Ectodermal cell (in vitro differentiated cells): Measurements from ENCODE around the gene HSPA12A.

ENCODE experiments used
- H3K27ac ChIP-seq: 2 replicates; pipeline ENCODE4 v1.7.0; 2013; ENCODE audit warnings: mild to moderate bottlenecking, low read depth, low read length; ENCODE audit not compliant: insufficient read depth, poor library complexity, severe bottlenecking
- H3K27me3 ChIP-seq: 2 replicates; pipeline ENCODE4 v1.7.0; 2013; ENCODE audit warnings: mild to moderate bottlenecking, low read length; ENCODE audit not compliant: insufficient read depth, control insufficient read depth, poor library complexity, severe bottlenecking
- H3K36me3 ChIP-seq: one replicate; pipeline ENCODE4 v1.7.0; 2013; ENCODE audit warnings: low read length; ENCODE audit not compliant: control insufficient read depth, insufficient read depth
- H3K4me1 ChIP-seq: one replicate; pipeline ENCODE4 v1.7.0; 2013; ENCODE audit warnings: low read length; ENCODE audit not compliant: control insufficient read depth, insufficient read depth
- H3K4me3 ChIP-seq: 2 replicates; pipeline ENCODE4 v1.7.0; 2013; ENCODE audit warnings: low read depth, low read length, control low read depth; ENCODE audit not compliant: insufficient read depth
- H3K9me3 ChIP-seq: 2 replicates; pipeline ENCODE4 v1.7.0; 2013; ENCODE audit warnings: mild to moderate bottlenecking, low read length, moderate library complexity; ENCODE audit not compliant: control insufficient read depth
- WGBS, 2 experiments: methylation state at CpG; one replicate each; pipeline ENCODE4 v1.1.7; 2013; ENCODE audit warnings: missing lambda C conversion rate in 2 of 2; 5-methylcytosine and 5-hydroxymethylcytosine counted together

HSPA12A gene

GRCh38 chr10:116670706-116671105, 71.7 kb downstream of the HSPA12A start:
- WGBS, 2 experiments, result 92 to 93% methylated on average over 6 of the region's 6 CpGs
- no peaks in the 10 kb centered on the region for H3K4me1 ChIP-seq
- no peaks in the 10 kb centered on the region for H3K27me3 ChIP-seq
- no peak overlapping the region for H3K27ac ChIP-seq
- no peak overlapping the region for H3K4me3 ChIP-seq
- H3K36me3 ChIP-seq, result no peaks in the 10 kb centered on the region
- H3K9me3 ChIP-seq, result no peaks in the 10 kb centered on the region

DNA sequence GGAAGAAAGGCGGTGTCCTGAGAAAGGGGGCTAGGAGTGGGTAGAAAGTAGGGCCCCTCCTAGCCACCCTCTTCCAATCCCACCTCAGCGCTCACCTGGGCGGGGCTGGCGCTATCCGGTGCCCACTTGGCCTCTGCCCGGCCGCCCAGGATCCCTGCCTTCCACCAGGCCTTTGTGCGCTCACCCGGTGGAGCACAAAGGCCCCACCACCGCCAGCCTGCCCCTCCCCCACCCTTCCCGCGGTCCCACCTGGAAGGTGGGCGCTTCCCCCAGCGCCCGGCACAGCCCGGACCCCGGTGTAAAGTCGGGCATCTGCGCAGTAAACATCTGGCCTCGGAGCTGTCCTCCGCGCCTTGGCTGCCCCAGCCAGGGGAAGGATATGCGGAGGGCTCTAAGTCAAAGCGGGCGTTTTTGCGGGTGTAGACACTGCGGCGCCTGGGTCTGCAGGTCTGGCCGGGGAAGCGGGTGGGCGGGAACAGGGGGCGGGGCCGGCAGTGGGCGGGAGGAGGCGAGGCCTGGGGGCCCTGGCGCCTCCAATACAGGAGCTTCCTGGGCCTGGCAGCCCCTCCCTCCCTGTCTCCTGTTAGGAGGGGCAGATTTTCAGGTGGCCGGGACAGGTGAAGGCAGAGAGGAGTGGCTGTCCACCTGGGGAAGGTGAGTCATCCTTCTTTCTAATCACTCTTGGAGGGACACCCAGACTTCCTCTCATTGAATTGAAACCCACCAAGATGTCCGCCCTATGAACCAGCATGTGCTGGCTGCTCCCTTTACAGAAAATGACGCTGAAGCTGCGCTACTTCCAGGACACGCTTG, 72.3 kb downstream of the HSPA12A start:
- Histone ChIP-seq H3K9me3 (no peaks in the 10 kb centered on the region), H3K27me3 (no peaks in the 10 kb centered on the region), H3K4me3 (peak overlapping the region; percentile 48), H3K36me3 (no peaks in the 10 kb centered on the region), H3K4me1 (no peaks in the 10 kb centered on the region), H3K27ac (no peak overlapping the region)
- WGBS, 2 experiments, result 13 to 14% methylated on average over 39 to 40 of the region's 41 CpGs

DNA sequence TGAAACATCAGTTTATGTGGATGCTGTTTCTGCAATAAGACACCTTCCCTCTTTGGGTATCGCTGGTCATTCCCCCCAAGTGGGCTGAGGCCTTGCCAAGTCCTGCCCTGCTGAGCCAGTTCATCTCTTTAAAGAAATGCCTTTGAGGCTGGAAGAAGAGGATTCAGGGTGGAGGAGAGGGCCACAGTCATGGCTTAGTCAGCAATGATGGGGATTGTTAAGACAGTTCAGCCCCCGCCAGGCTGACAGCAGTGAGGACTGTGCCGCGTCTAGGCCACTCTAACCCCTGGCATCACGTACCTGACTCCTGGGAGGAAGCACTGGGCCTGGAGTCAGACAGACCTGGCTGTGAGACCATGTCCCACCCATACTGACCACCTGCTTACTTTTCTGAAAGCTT, 73.3 kb downstream of the HSPA12A start:
- H3K4me3 ChIP-seq, result no peak overlapping the region
- no peak overlapping the region for H3K27ac ChIP-seq
- H3K36me3 ChIP-seq, result no peaks in the 10 kb centered on the region
- WGBS, 2 experiments, result 88 to 91% methylated on average over 5 of the region's 5 CpGs
- H3K4me1 ChIP-seq, result no peaks in the 10 kb centered on the region
- H3K27me3 ChIP-seq, result no peaks in the 10 kb centered on the region
- no peaks in the 10 kb centered on the region for H3K9me3 ChIP-seq

DNA sequence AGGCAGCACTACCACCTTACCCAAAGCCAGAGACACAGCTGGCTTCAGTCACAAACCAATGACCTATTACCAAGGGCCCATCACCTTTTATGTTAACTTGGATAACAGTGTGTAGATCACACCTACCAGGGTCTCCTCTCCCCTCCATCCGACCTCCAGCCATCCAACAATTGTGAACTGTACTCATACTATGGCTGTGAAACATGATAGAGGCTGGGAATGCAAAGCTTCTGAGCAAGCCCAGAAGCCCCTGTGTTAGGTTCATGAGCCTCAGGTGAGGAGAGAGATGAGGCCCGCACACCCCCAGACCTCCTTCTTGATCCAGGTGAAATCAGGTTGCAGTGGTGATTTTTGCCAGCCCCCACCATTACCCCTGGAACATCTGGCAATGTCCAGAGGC, 73.9 kb downstream of the HSPA12A start:
- H3K4me1 ChIP-seq, result no peaks in the 10 kb centered on the region
- 93 to 98% methylated on average over 2 of the region's 2 CpGs for WGBS, 2 experiments
- no peak overlapping the region for H3K27ac ChIP-seq
- H3K4me3 ChIP-seq, result no peak overlapping the region
- H3K36me3 ChIP-seq, result no peaks in the 10 kb centered on the region
- H3K9me3 ChIP-seq, result no peaks in the 10 kb centered on the region
- no peaks in the 10 kb centered on the region for H3K27me3 ChIP-seq

DNA sequence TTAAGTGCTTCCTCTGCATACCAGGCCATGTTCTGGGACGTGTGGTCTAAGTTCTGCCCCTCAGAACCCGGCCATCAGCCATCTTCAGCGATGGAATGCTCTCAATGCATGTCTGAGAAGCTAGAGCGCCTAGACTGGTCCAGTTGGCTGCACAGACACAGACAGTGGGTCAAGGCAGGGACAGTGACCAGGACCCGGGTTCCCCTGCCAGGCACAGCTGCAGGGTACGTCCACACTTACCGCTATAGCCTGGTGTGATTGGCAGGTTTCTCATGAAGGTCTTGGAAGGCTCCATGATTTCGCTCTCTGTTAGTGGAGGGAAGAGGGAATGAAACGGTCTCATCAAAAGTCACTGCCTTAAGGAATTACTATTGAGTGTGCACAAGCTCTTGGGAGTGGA, 74.3 kb downstream of the HSPA12A start:
- Histone ChIP-seq H3K4me3 (no peak overlapping the region), H3K27me3 (no peaks in the 10 kb centered on the region), H3K27ac (no peak overlapping the region), H3K9me3 (no peaks in the 10 kb centered on the region), H3K36me3 (no peaks in the 10 kb centered on the region), H3K4me1 (no peaks in the 10 kb centered on the region)
- WGBS, 2 experiments, result 96% methylated on average over 9 of the region's 9 CpGs

DNA sequence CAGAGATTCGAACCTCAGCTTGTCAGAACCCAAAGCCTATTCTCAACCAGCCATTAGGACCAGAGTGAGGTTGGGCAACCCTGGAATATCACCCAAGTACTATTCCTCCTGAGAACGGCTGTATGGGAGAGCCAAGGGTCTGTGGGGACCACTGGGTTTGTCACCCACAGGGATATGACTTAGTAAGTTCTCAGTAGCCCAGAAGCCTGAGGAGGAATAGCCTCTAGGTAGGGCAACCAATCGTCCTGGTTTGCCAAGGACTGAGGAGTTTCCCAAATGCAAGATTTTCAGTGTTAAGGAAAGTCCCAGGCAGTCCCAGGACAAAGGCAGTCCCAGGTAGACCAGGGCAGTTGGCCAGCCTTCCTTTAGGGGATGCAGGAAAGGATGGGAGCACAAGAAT, 74.9 kb downstream of the HSPA12A start:
- WGBS, 2 experiments, result 93 to 97% methylated on average over 3 of the region's 3 CpGs
- Histone ChIP-seq H3K9me3 (no peaks in the 10 kb centered on the region), H3K4me1 (no peaks in the 10 kb centered on the region), H3K27ac (no peak overlapping the region), H3K36me3 (no peaks in the 10 kb centered on the region), H3K27me3 (no peaks in the 10 kb centered on the region), H3K4me3 (no peak overlapping the region)

GRCh38 chr10:116665541-116666125, 76.7 kb downstream of the HSPA12A start:
- H3K9me3 ChIP-seq, result no peaks in the 10 kb centered on the region
- no peaks in the 10 kb centered on the region for H3K36me3 ChIP-seq
- H3K27ac ChIP-seq, result no peak overlapping the region
- no peaks in the 10 kb centered on the region for H3K4me1 ChIP-seq
- WGBS, 2 experiments, result 86 to 87% methylated on average over 13 of the region's 13 CpGs
- H3K27me3 ChIP-seq, result no peaks in the 10 kb centered on the region
- H3K4me3 ChIP-seq, result no peak overlapping the region

GRCh38 chr10:116664631-116665030, 77.7 kb downstream of the HSPA12A start:
- Histone ChIP-seq H3K27ac (no peak overlapping the region), H3K27me3 (no peaks in the 10 kb centered on the region), H3K9me3 (no peaks in the 10 kb centered on the region), H3K36me3 (no peaks in the 10 kb centered on the region), H3K4me3 (no peak overlapping the region), H3K4me1 (no peaks in the 10 kb centered on the region)
- WGBS, 2 experiments, result 91 to 92% methylated on average over 5 of the region's 5 CpGs

- Histone ChIP-seq H3K9me3 (no peaks in the 10 kb centered on the region), H3K4me3 (no peak overlapping the region), H3K27ac (no peak overlapping the region), H3K4me1 (no peaks in the 10 kb centered on the region), H3K27me3 (no peaks in the 10 kb centered on the region), H3K36me3 (no peaks in the 10 kb centered on the region)
- WGBS, 2 experiments, result 93 to 95% methylated on average over 7 of the region's 7 CpGs
Measured at GRCh38 chr10:116663342-116663741, 79.0 kb downstream of the HSPA12A start.

GRCh38 chr10:116660860-116661259, 81.5 kb downstream of the HSPA12A start:
- H3K27me3 ChIP-seq, result no peaks in the 10 kb centered on the region
- WGBS, 2 experiments, result 69 to 72% methylated on average over 5 of the region's 5 CpGs
- no peaks in the 10 kb centered on the region for H3K4me1 ChIP-seq

More at GRCh38 chr10:116660860-116661259, 81.5 kb downstream of the HSPA12A start:
- no peaks in the 10 kb centered on the region for H3K36me3 ChIP-seq
- no peak overlapping the region for H3K4me3 ChIP-seq
- H3K27ac ChIP-seq, result no peak overlapping the region
- no peaks in the 10 kb centered on the region for H3K9me3 ChIP-seq
